Measurements from ENCODE around the gene GPS2.
"Not testable (repeated sequence)": the region's sequence is repeated elsewhere in the genome, so short reads cannot be mapped to it uniquely, and the experiment has no call there.

Gene GPS2

GRCh38 chr17:7351665-7352502 lies 36.7 kb upstream of the GPS2 start, which contains the start of gene KCTD11:
TSS of gene KCTD11 (plus strand) at chr17:7352162.
- Histone ChIP-seq H3K4me1 (ENCODE audit: control insufficient read depth, insufficient read depth, low read length) (peaks cover 52% of the 10 kb centered on the region), H3K9ac (ENCODE audit: low read length) (peak within 1 kb of the TSS; percentile 93), H3K9me3 (ENCODE audit: control insufficient read depth, low read length) (no peaks in the 10 kb centered on the region), H3K27me3 (ENCODE audit: control insufficient read depth, insufficient read depth, low read length) (peaks cover 9% of the 10 kb centered on the region), H3K36me3 (ENCODE audit: control insufficient read depth, insufficient read depth, low read length) (no peaks in the 10 kb centered on the region), H3K4me3 (ENCODE audit: low read length) (peak within 1 kb of the TSS; percentile 74)

GRCh38 chr17:7348478-7349242 lies 33.5 kb upstream of the GPS2 start:
- Histone ChIP-seq H3K36me3 (ENCODE audit: control insufficient read depth, insufficient read depth, low read length) (no peaks in the 10 kb centered on the region), H3K4me1 (ENCODE audit: control insufficient read depth, insufficient read depth, low read length) (peaks cover 24% of the 10 kb centered on the region), H3K9ac (ENCODE audit: low read length) (no peak overlapping the region), H3K4me3 (ENCODE audit: low read length) (no peak overlapping the region), H3K27me3 (ENCODE audit: control insufficient read depth, insufficient read depth, low read length) (peaks cover 14% of the 10 kb centered on the region), H3K9me3 (ENCODE audit: control insufficient read depth, low read length) (no peaks in the 10 kb centered on the region)

GRCh38 chr17:7347630-7348477 lies 32.7 kb upstream of the GPS2 start:
- Histone ChIP-seq H3K27me3 (ENCODE audit: control insufficient read depth, insufficient read depth, low read length) (peaks cover 22% of the 10 kb centered on the region), H3K36me3 (ENCODE audit: control insufficient read depth, insufficient read depth, low read length) (no peaks in the 10 kb centered on the region), H3K9me3 (ENCODE audit: control insufficient read depth, low read length) (no peaks in the 10 kb centered on the region), H3K9ac (ENCODE audit: low read length) (no peak overlapping the region), H3K4me3 (ENCODE audit: low read length) (no peak overlapping the region), H3K4me1 (ENCODE audit: control insufficient read depth, insufficient read depth, low read length) (peaks cover 16% of the 10 kb centered on the region)

GRCh38 chr17:7346761-7347614 lies 31.8 kb upstream of the GPS2 start:
- Histone ChIP-seq H3K9ac (ENCODE audit: low read length) (no peak overlapping the region), H3K27me3 (ENCODE audit: control insufficient read depth, insufficient read depth, low read length) (peaks cover 27% of the 10 kb centered on the region), H3K36me3 (ENCODE audit: control insufficient read depth, insufficient read depth, low read length) (no peaks in the 10 kb centered on the region), H3K4me3 (ENCODE audit: low read length) (no peak overlapping the region), H3K4me1 (ENCODE audit: control insufficient read depth, insufficient read depth, low read length) (peaks cover 11% of the 10 kb centered on the region), H3K9me3 (ENCODE audit: control insufficient read depth, low read length) (no peaks in the 10 kb centered on the region)

GRCh38 chr17:7343250-7343649 lies 28.1 kb upstream of the GPS2 start:
- no peaks in the 10 kb centered on the region for H3K4me1 ChIP-seq (ENCODE audit: control insufficient read depth, insufficient read depth, low read length)
- H3K9ac ChIP-seq (ENCODE audit: low read length) = no peak overlapping the region
- no peaks in the 10 kb centered on the region for H3K9me3 ChIP-seq (ENCODE audit: control insufficient read depth, low read length)
- H3K36me3 ChIP-seq (ENCODE audit: control insufficient read depth, insufficient read depth, low read length) = no peaks in the 10 kb centered on the region
- H3K27me3 ChIP-seq (ENCODE audit: control insufficient read depth, insufficient read depth, low read length) = peaks cover 28% of the 10 kb centered on the region
- no peak overlapping the region for H3K4me3 ChIP-seq (ENCODE audit: low read length)

GRCh38 chr17:7341842-7342241 lies 26.7 kb upstream of the GPS2 start:
- H3K27me3 ChIP-seq (ENCODE audit: control insufficient read depth, insufficient read depth, low read length) = peaks cover 28% of the 10 kb centered on the region
- no peaks in the 10 kb centered on the region for H3K9me3 ChIP-seq (ENCODE audit: control insufficient read depth, low read length)
- no peaks in the 10 kb centered on the region for H3K36me3 ChIP-seq (ENCODE audit: control insufficient read depth, insufficient read depth, low read length)
- H3K9ac ChIP-seq (ENCODE audit: low read length) = no peak overlapping the region
- H3K4me3 ChIP-seq (ENCODE audit: low read length) = no peak overlapping the region
- H3K4me1 ChIP-seq (ENCODE audit: control insufficient read depth, insufficient read depth, low read length) = no peaks in the 10 kb centered on the region

- H3K27me3 ChIP-seq (ENCODE audit: control insufficient read depth, insufficient read depth, low read length) = peaks cover 38% of the 10 kb centered on the region
- H3K4me1 ChIP-seq (ENCODE audit: control insufficient read depth, insufficient read depth, low read length) = no peaks in the 10 kb centered on the region
- no peak overlapping the region for H3K4me3 ChIP-seq (ENCODE audit: low read length)
- H3K36me3 ChIP-seq (ENCODE audit: control insufficient read depth, insufficient read depth, low read length) = no peaks in the 10 kb centered on the region
- no peak overlapping the region for H3K9ac ChIP-seq (ENCODE audit: low read length)
- no peaks in the 10 kb centered on the region for H3K9me3 ChIP-seq (ENCODE audit: control insufficient read depth, low read length)
Measured at GRCh38 chr17:7340179-7340578, 25.0 kb upstream of the GPS2 start.

GRCh38 chr17:7337600-7337999 lies 22.4 kb upstream of the GPS2 start:
- not testable (repeated sequence) for H3K4me3 ChIP-seq (ENCODE audit: low read length); H3K36me3 ChIP-seq (ENCODE audit: control insufficient read depth, insufficient read depth, low read length); H3K9me3 ChIP-seq (ENCODE audit: control insufficient read depth, low read length); H3K4me1 ChIP-seq (ENCODE audit: control insufficient read depth, insufficient read depth, low read length); H3K9ac ChIP-seq (ENCODE audit: low read length)
- peaks cover 19% of the 10 kb centered on the region for H3K27me3 ChIP-seq (ENCODE audit: control insufficient read depth, insufficient read depth, low read length)

- no peak within 1 kb of the TSS for H3K4me3 ChIP-seq (ENCODE audit: low read length)
- peaks cover 11% of the 10 kb centered on the region for H3K27me3 ChIP-seq (ENCODE audit: control insufficient read depth, insufficient read depth, low read length)
- H3K36me3 ChIP-seq (ENCODE audit: control insufficient read depth, insufficient read depth, low read length) = no peaks in the 10 kb centered on the region
- peak within 1 kb of the TSS; percentile 12 for H3K9ac ChIP-seq (ENCODE audit: low read length)
- H3K4me1 ChIP-seq (ENCODE audit: control insufficient read depth, insufficient read depth, low read length) = no peaks in the 10 kb centered on the region
- H3K9me3 ChIP-seq (ENCODE audit: control insufficient read depth, low read length) = no peaks in the 10 kb centered on the region
Measured at GRCh38 chr17:7336240-7337175, 21.3 kb upstream of the GPS2 start, which contains the start of gene ACAP1. TSS of gene ACAP1 (plus strand) at chr17:7336529. CDS start at chr17:7336735, 206 bp downstream.

GRCh38 chr17:7335765-7336164 lies 20.6 kb upstream of the GPS2 start:
- H3K9ac ChIP-seq (ENCODE audit: low read length); H3K36me3 ChIP-seq (ENCODE audit: control insufficient read depth, insufficient read depth, low read length); H3K4me1 ChIP-seq (ENCODE audit: control insufficient read depth, insufficient read depth, low read length); H3K9me3 ChIP-seq (ENCODE audit: control insufficient read depth, low read length); H3K4me3 ChIP-seq (ENCODE audit: low read length): not testable (repeated sequence)
- H3K27me3 ChIP-seq (ENCODE audit: control insufficient read depth, insufficient read depth, low read length) = peaks cover 11% of the 10 kb centered on the region
